ENCODE measurements around the gene CCL3.

CCL3 gene

DNA sequence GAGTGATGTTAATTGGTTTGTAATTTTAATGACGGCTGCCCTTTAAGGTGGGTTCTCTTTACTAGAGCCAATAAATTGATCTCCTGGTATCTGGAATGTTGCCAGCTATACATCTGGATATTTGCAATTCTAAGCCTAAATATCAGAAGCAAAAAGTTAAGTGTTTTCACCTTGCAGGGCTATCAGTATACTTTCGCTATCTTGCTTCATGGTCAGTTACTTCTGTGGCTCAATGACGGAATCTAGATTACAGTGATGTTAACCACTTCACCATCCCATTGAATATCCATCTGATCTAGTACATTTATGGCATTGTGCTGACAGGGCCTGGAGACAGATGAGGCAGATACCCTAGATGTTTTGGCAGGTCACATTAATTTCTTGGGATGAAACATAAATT, 42.0 kb upstream of the CCL3 start:
- DNase-seq (ENCODE audit: low read depth): no peak
- H3K4me3 ChIP-seq (ENCODE audit: low read length): no peak overlapping the region
- TF ChIP-seq CTCF (conservative IDR thresholded peaks at IDR 0.05; ENCODE audit: low read length): no peak

DNA sequence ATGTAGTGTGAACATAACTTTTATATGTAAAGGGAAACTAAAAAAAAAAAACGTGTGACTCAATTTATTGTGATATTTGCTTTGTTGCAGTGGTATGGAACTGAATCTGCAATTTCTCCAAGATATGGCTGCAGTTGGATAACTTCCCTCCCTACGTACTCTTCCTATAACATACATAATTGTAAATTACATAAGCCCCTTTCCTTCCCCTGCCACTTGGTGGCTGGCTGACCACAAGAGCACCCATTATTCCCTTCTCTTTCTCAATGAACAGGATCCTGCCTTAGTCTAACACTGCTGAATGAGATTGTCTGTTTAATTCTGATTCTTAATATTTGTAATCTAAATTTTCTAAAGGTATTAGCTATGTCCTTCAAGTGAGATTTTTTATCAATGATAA, 41.5 kb upstream of the CCL3 start:
- DNase-seq (ENCODE audit: low read depth): no peak
- TF ChIP-seq CTCF (conservative IDR thresholded peaks at IDR 0.05; ENCODE audit: low read length): no peak
- H3K4me3 ChIP-seq (ENCODE audit: low read length): no peak overlapping the region

- no peak overlapping the region for H3K4me3 ChIP-seq (ENCODE audit: low read length)
- DNase-seq (ENCODE audit: low read depth): no peak
- no peak for TF ChIP-seq CTCF (conservative IDR thresholded peaks at IDR 0.05; ENCODE audit: low read length)
These were observed 40.4 kb upstream of the CCL3 start for GRCh38 chr17:36130346-36130745.

DNA sequence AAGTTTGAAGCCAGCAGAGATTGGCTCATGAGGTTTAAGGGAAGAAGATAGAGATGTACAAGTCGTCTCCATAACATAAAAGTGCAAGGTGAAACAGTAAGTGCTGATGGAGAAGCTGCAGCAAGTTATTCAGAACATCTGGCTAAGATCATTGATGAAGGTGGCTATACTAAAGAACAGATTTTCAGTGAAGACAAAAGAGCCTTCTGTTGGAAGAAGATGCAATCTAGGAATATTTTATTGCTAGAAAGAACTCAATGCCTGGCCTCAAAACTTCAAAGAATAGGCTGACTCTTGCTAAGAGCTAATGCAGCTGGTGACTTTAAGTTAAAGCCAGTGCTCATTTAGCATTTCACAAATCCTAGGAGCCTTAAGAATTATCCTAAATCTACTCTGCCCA, 39.7 kb upstream of the CCL3 start:
- no peak for TF ChIP-seq CTCF (conservative IDR thresholded peaks at IDR 0.05; ENCODE audit: low read length)
- no peak for DNase-seq (ENCODE audit: low read depth)
- no peak overlapping the region for H3K4me3 ChIP-seq (ENCODE audit: low read length)

- no peak overlapping the region for H3K4me3 ChIP-seq (ENCODE audit: low read length)
- no peak for DNase-seq (ENCODE audit: low read depth)
- TF ChIP-seq CTCF (conservative IDR thresholded peaks at IDR 0.05; ENCODE audit: low read length): no peak
These were observed 38.6 kb upstream of the CCL3 start for GRCh38 chr17:36128411-36128978.

- DNase-seq (ENCODE audit: low read depth): no peak
- H3K4me3 ChIP-seq (ENCODE audit: low read length): no peak overlapping the region
- no peak for TF ChIP-seq CTCF (conservative IDR thresholded peaks at IDR 0.05; ENCODE audit: low read length)
These were observed 38.0 kb upstream of the CCL3 start for GRCh38 chr17:36127911-36128310.

GRCh38 chr17:36127199-36127893, 37.4 kb upstream of the CCL3 start:
- H3K4me3 ChIP-seq (ENCODE audit: low read length): no peak overlapping the region
- DNase-seq (ENCODE audit: low read depth): no peak
- no peak for TF ChIP-seq CTCF (conservative IDR thresholded peaks at IDR 0.05; ENCODE audit: low read length)
